ENCODE data around the gene ERRFI1.

GRCh38 chr1:8033322-8033721, 7.2 kb upstream of the ERRFI1 start:
- TF ChIP-seq CTCF (IDR thresholded peaks at IDR 0.05; ENCODE audit: poor library complexity), result no peak
- TF ChIP-seq EZH2phosphoT487 (IDR thresholded peaks at IDR 0.05; ENCODE audit: low read depth, severe bottlenecking, unreplicated experiment), result no peak
- TF ChIP-seq EZH2 (IDR thresholded peaks at IDR 0.05; ENCODE audit: borderline replicate concordance), result no peak

Data from hepatocyte (in vitro differentiated cells).